Neural cell (in vitro differentiated cells): ENCODE data around the gene SDC1. TPM values are rescaled to one million over a fixed set of nuclear protein-coding genes. Genes with fewer than 3 reads are reported as not detected.

ENCODE experiments used
- H2AFZ ChIP-seq: fragments of 200-600, 300-800 bp; sonication (generic), shearing (Covaris generic); 2 replicates; pipeline ENCODE4 v1.6.0; 2014; ENCODE audit warnings: low read depth, mild to moderate bottlenecking, antibody characterized with exemption, low read length, moderate library complexity
- H3F3A ChIP-seq: fragments of 200-600 bp; shearing (Covaris generic); 2 replicates; pipeline ENCODE4 v1.6.1; 2016; ENCODE audit warnings: mild to moderate bottlenecking, moderate library complexity, mixed read lengths, antibody characterized with exemption, low read length; ENCODE audit not compliant: insufficient read depth, poor library complexity, severe bottlenecking
- H3K27ac ChIP-seq: fragments of 200-600, 300-800 bp; sonication (generic), shearing (Covaris generic); 2 replicates; pipeline ENCODE4 v1.5.1; 2014; ENCODE audit warnings: mild to moderate bottlenecking, low read length, moderate library complexity
- H3K27me3 ChIP-seq: fragments of 300-800, 200-600 bp; sonication (generic), shearing (Covaris generic); 2 replicates; pipeline ENCODE4 v1.6.0; 2014; ENCODE audit warnings: mild to moderate bottlenecking, low read depth, low read length, moderate library complexity; ENCODE audit not compliant: insufficient read depth
- H3K36me3 ChIP-seq: fragments of 300-800, 200-600 bp; sonication (generic), shearing (Covaris generic); 2 replicates; pipeline ENCODE4 v1.5.1; 2014; ENCODE audit warnings: mild to moderate bottlenecking, antibody characterized with exemption, low read length, moderate library complexity; ENCODE audit not compliant: insufficient read depth
- H3K4me2 ChIP-seq: fragments of 300-800, 200-600 bp; sonication (generic), shearing (Covaris generic); 2 replicates; pipeline ENCODE4 v1.6.0; 2014; ENCODE audit warnings: mild to moderate bottlenecking, low read length
- H3K4me3 ChIP-seq: fragments of 300-800, 200-600 bp; sonication (generic), shearing (Covaris generic); 2 replicates; pipeline ENCODE4 v1.5.1; 2014; ENCODE audit warnings: mild to moderate bottlenecking, low read length, moderate library complexity
- H3K79me2 ChIP-seq: fragments of 200-600 bp; shearing (Covaris generic); replicated peaks from 2 replicates; pipeline ENCODE4 v1.6.0; 2014; ENCODE audit warnings: mild to moderate bottlenecking, low read length, moderate library complexity; ENCODE audit not compliant: insufficient read depth
- H3K9ac ChIP-seq: fragments of 300-800, 200-600 bp; sonication (generic), shearing (Covaris generic); 2 replicates; pipeline ENCODE4 v1.6.1; 2016; ENCODE audit warnings: mild to moderate bottlenecking, low read length, mixed read lengths
- H3K9me2 ChIP-seq: fragments of 200-600 bp; shearing (Covaris generic); 2 replicates; pipeline ENCODE4 v1.6.1; 2016; ENCODE audit warnings: mild to moderate bottlenecking, low read length, mixed read lengths; ENCODE audit not compliant: insufficient read depth
- H3K9me3 ChIP-seq: fragments of 200-600, 300-800 bp; sonication (generic), shearing (Covaris generic); 2 replicates; pipeline ENCODE4 v1.6.1; 2016; ENCODE audit warnings: mild to moderate bottlenecking, mixed run types, low read length, moderate library complexity, mixed read lengths
- H4K20me1 ChIP-seq: fragments of 200-600 bp; shearing (Covaris generic); 2 replicates; pipeline ENCODE4 v1.6.1; 2016; ENCODE audit warnings: mild to moderate bottlenecking, mixed run types; ENCODE audit not compliant: insufficient read depth
- CTCF ChIP-seq: fragments of 450-650 bp; IDR thresholded peaks from 2 replicates; pipeline ENCODE4 v1.5.1; 2014; ENCODE audit warnings: antibody characterized with exemption, mild to moderate bottlenecking, moderate library complexity; ENCODE audit not compliant: poor library complexity, severe bottlenecking
- EP300 ChIP-seq: fragments of 450-650 bp; conservative IDR thresholded peaks from 2 replicates; pipeline ENCODE4 v1.6.1; 2014; ENCODE audit warnings: antibody characterized with exemption, mild to moderate bottlenecking, moderate library complexity; ENCODE audit not compliant: poor library complexity, severe bottlenecking
- EZH2 ChIP-seq: fragments of 200-600, 300-800 bp; shearing (Covaris generic), sonication (generic); IDR thresholded peaks from 2 replicates; pipeline ENCODE4 v1.6.1; 2014; ENCODE audit warnings: antibody characterized with exemption, low read length, borderline replicate concordance, mild to moderate bottlenecking; ENCODE audit not compliant: insufficient read depth, poor library complexity, severe bottlenecking
- MXI1 ChIP-seq: fragments of 450-650 bp; conservative IDR thresholded peaks from 2 replicates; pipeline ENCODE4 v1.6.1; 2014; ENCODE audit warnings: antibody characterized with exemption, mild to moderate bottlenecking; ENCODE audit not compliant: poor library complexity, severe bottlenecking
- POLR2AphosphoS5 ChIP-seq: IDR thresholded peaks from 2 replicates; pipeline ENCODE4 v1.6.1; 2012
- RAD21 ChIP-seq: fragments of 450-650 bp; conservative IDR thresholded peaks from 2 replicates; pipeline ENCODE4 v1.6.1; 2014; ENCODE audit warnings: antibody characterized with exemption, mild to moderate bottlenecking, moderate library complexity
- REST ChIP-seq: IDR thresholded peaks from 2 replicates; pipeline ENCODE4 v1.6.1; 2012; ENCODE audit warnings: borderline replicate concordance
- SMC3 ChIP-seq: fragments of 450-650 bp; conservative IDR thresholded peaks from 2 replicates; pipeline ENCODE4 v1.6.1; 2014; ENCODE audit warnings: antibody characterized with exemption, mild to moderate bottlenecking, moderate library complexity; ENCODE audit not compliant: poor library complexity
- TAF1 ChIP-seq: IDR thresholded peaks from 2 replicates; pipeline ENCODE4 v1.6.1; 2012; ENCODE audit warnings: low read depth
- polyA plus RNA-seq: library from polyadenylated mRNA; depleted of rRNA; stranded (reverse); fragments of >200 nt; gene quantifications from 2 replicates; pipeline ENCODE4 v1.2.3, GENCODE V29; 2014

Gene SDC1
- polyA plus RNA-seq, 1 donor from 2014 or later: 14.9 TPM

GRCh38 chr2:20176760-20177159, 48.2 kb downstream of the SDC1 start:
- Histone ChIP-seq H3K27me3 (no peaks in the 10 kb centered on the region), H3K9ac (no peak overlapping the region), H3K4me2 (no peak overlapping the region), H3F3A (no peaks in the 10 kb centered on the region), H3K9me3 (no peaks in the 10 kb centered on the region), H2AFZ (no peak overlapping the region), H4K20me1 (no peaks in the 10 kb centered on the region), H3K79me2 (no peaks in the 10 kb centered on the region), H3K27ac (no peak overlapping the region), H3K9me2 (no peaks in the 10 kb centered on the region), H3K4me3 (no peak overlapping the region), H3K36me3 (no peaks in the 10 kb centered on the region)
- TF ChIP-seq SMC3 (no peak), CTCF (no peak), EZH2 (no peak), RAD21 (no peak), TAF1 (no peak), REST (no peak), EP300 (no peak), POLR2AphosphoS5 (no peak), MXI1 (no peak)

GRCh38 chr2:20175931-20176330, 49.0 kb downstream of the SDC1 start:
- no peaks in the 10 kb centered on the region for H4K20me1 ChIP-seq
- no peaks in the 10 kb centered on the region for H3K9me2 ChIP-seq
- H3K27me3 ChIP-seq: no peaks in the 10 kb centered on the region
- no peaks in the 10 kb centered on the region for H3K36me3 ChIP-seq
- no peak for TF ChIP-seq EZH2
- no peak for TF ChIP-seq REST
- no peak for TF ChIP-seq POLR2AphosphoS5
- H3K4me2 ChIP-seq: no peak overlapping the region
- H3K9me3 ChIP-seq: no peaks in the 10 kb centered on the region
- H2AFZ ChIP-seq: no peak overlapping the region
- no peaks in the 10 kb centered on the region for H3K79me2 ChIP-seq
- no peak overlapping the region for H3K27ac ChIP-seq
- H3K9ac ChIP-seq: no peak overlapping the region
- H3K4me3 ChIP-seq: no peak overlapping the region
- no peaks in the 10 kb centered on the region for H3F3A ChIP-seq
